Measurements from ENCODE around the gene NDUFV2.
"Not testable (repeated sequence)": the region's sequence is repeated elsewhere in the genome, so short reads cannot be mapped to it uniquely, and the experiment has no call there.

The NDUFV2 gene

DNA sequence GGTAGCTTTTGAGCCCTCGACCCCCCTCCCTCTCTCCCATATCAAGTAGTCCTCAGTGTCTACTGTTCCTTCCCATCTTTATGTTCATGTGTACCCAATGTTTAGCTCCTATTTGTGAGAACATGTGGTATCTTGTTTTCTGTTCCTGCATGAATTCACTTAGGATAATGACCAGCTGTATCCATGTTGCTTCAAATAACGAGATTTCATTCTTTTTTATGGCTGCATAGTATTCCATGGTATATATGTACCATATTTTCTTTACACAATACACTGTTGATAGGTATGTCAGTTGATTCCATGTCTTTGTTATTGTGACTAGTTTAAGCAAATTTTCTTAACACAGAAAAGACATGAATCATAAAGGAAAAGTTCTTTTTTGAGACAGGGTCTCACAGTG lies 16.5 kb upstream of the NDUFV2 start:
- Mint-ChIP-seq H3K27ac (no peak overlapping the region), H3K36me3 (ENCODE audit: low read depth) (no peaks in the 10 kb centered on the region), H3K9me3 (no peaks in the 10 kb centered on the region), H3K27me3 (ENCODE audit: low read depth, poor library complexity) (peaks cover 3% of the 10 kb centered on the region), H3K4me3 (no peak overlapping the region), H3K4me1 (peaks cover 5% of the 10 kb centered on the region)
- TF ChIP-seq, protein P1, sequence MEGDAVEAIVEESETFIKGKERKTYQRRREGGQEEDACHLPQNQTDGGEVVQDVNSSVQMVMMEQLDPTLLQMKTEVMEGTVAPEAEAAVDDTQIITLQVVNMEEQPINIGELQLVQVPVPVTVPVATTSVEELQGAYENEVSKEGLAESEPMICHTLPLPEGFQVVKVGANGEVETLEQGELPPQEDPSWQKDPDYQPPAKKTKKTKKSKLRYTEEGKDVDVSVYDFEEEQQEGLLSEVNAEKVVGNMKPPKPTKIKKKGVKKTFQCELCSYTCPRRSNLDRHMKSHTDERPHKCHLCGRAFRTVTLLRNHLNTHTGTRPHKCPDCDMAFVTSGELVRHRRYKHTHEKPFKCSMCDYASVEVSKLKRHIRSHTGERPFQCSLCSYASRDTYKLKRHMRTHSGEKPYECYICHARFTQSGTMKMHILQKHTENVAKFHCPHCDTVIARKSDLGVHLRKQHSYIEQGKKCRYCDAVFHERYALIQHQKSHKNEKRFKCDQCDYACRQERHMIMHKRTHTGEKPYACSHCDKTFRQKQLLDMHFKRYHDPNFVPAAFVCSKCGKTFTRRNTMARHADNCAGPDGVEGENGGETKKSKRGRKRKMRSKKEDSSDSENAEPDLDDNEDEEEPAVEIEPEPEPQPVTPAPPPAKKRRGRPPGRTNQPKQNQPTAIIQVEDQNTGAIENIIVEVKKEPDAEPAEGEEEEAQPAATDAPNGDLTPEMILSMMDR (IDR thresholded peaks at IDR 0.05) = no peak
- no peak for DNase-seq

DNA sequence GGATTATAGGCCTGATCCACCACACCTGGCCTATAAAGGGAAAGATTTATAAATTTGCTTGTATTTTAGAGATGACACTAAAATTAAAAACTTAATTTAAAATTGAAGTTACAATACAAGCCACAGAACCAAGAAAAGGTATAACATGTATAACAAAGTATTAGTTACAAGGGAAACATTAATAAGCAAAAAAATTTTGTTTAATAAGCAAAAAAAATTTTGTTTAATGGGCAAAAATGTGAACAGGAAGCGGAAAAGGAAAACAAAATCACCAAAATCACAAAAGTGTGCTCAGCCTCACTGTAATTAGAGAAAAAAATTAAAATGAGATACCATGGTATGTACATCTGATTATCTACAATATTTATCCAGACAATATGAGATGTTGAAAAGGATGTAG lies 15.9 kb upstream of the NDUFV2 start:
- peaks cover 3% of the 10 kb centered on the region for H3K27me3 Mint-ChIP-seq (ENCODE audit: low read depth, poor library complexity)
- TF ChIP-seq, protein P1 (IDR thresholded peaks at IDR 0.05) = no peak
- peaks cover 5% of the 10 kb centered on the region for H3K4me1 Mint-ChIP-seq
- DNase-seq = no peak
- no peaks in the 10 kb centered on the region for H3K9me3 Mint-ChIP-seq
- no peaks in the 10 kb centered on the region for H3K36me3 Mint-ChIP-seq (ENCODE audit: low read depth)
- no peak overlapping the region for H3K4me3 Mint-ChIP-seq
- no peak overlapping the region for H3K27ac Mint-ChIP-seq

DNA sequence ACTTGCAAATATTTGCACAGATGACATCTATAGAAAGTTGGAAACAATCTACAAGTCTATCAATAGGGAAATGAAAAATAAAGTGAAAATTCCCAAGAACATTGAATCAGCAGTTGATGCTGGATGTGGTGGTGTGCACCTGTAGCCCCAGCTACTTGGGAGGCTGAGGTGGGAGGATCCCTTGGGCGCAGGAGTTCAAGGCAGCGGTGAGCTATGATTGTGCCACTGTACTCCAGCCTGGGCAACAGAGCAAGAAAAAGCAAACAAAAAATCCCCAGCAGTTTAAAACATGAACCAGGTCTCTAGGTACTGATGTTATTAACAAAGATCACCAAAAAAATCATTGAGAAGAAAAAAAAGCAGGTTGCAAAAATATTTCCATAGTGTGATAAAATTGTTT lies 15.4 kb upstream of the NDUFV2 start:
- H3K36me3 Mint-ChIP-seq (ENCODE audit: low read depth) = no peaks in the 10 kb centered on the region
- TF ChIP-seq, protein P1 (IDR thresholded peaks at IDR 0.05) = no peak
- no peak overlapping the region for H3K4me3 Mint-ChIP-seq
- H3K9me3 Mint-ChIP-seq = no peaks in the 10 kb centered on the region
- H3K27ac Mint-ChIP-seq = no peak overlapping the region
- peaks cover 5% of the 10 kb centered on the region for H3K4me1 Mint-ChIP-seq
- peaks cover 3% of the 10 kb centered on the region for H3K27me3 Mint-ChIP-seq (ENCODE audit: low read depth, poor library complexity)
- DNase-seq = no peak

DNA sequence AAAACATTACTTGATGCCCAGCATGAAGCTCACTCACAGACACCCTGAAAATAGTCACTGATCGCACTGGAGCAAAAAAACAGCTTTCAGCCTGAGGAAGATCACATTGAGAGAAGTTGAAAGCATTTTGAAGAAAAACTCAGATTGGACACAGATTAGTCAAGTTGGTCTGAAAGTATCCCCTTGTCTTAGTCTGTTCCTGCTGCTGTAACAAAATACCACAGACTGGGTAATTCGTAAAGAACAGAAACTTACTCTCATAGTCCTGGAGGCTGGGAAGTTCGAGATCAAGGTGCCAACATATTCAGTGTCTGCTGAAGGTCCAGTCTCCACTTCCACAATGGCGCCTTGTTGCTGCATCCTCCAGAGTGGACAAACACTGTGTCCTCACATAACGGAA lies 14.2 kb upstream of the NDUFV2 start:
- no peak overlapping the region for H3K4me3 Mint-ChIP-seq
- no peak for DNase-seq
- peaks cover 3% of the 10 kb centered on the region for H3K27me3 Mint-ChIP-seq (ENCODE audit: low read depth, poor library complexity)
- H3K4me1 Mint-ChIP-seq = peaks cover 5% of the 10 kb centered on the region
- no peaks in the 10 kb centered on the region for H3K9me3 Mint-ChIP-seq
- no peaks in the 10 kb centered on the region for H3K36me3 Mint-ChIP-seq (ENCODE audit: low read depth)
- no peak overlapping the region for H3K27ac Mint-ChIP-seq
- TF ChIP-seq, protein P1 (IDR thresholded peaks at IDR 0.05) = no peak

DNA sequence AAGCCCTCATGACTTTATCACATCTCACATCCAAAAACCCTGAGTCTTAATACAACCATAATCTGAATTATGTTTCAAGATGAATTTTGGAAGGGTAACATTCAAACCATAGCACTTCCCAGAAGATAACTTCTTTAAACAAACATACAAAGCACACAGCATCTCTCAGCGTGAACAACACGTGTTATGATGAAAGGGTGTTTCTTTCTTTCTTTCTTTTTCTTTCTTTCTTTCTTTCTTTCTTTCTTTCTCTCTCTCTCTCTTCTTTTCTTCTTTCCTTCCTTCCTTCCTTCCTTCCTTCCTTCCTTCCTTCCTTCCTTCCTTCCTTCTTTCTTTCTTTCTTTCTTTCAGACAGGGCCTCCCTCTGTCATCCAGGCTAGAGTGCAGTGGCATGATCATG lies 13.8 kb upstream of the NDUFV2 start:
- H3K27me3 Mint-ChIP-seq (ENCODE audit: low read depth, poor library complexity); H3K4me1 Mint-ChIP-seq; H3K4me3 Mint-ChIP-seq; H3K27ac Mint-ChIP-seq; H3K9me3 Mint-ChIP-seq; H3K36me3 Mint-ChIP-seq (ENCODE audit: low read depth); DNase-seq: not testable (repeated sequence)

DNA sequence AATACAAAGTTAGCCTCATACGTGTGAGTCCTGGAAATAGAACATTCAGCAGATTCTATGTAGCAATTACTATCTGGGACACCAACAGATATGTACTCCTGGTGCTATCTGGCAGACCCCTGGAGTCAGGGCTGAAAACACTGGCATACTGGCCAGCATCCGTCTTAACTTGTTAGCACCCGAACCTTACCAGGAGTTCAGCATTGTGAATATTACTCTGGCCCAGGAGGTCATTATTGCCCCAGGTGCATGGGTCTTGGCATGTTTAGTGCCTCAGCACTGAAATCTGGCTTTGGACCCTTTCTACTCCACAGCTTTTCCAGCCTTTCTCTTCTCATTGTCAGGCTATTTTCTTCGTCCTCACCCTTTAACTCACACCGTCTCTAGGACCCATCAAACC lies 11.9 kb upstream of the NDUFV2 start:
- Mint-ChIP-seq H3K36me3 (ENCODE audit: low read depth) (no peaks in the 10 kb centered on the region), H3K27me3 (ENCODE audit: low read depth, poor library complexity) (peaks cover 8% of the 10 kb centered on the region), H3K9me3 (no peaks in the 10 kb centered on the region), H3K27ac (peak overlapping the region; percentile 10), H3K4me1 (peaks cover 18% of the 10 kb centered on the region), H3K4me3 (no peak overlapping the region)
- TF ChIP-seq, protein P1 (IDR thresholded peaks at IDR 0.05) = no peak
- DNase-seq = no peak

All from nephron progenitor cell (in vitro differentiated cells).